Germinal center (tissue), 1 donor: Measurements from ENCODE around the gene ARID5B.

Experiments used
- DNase-seq: peaks from one replicate; pipeline ENCODE4 v3.0.0; 2012; ENCODE audit warnings: mixed read lengths, low spot score

Gene ARID5B

GRCh38 chr10:62077330-62078015 is 176.0 kb downstream of the ARID5B start:
- no peak for DNase-seq

- peak; percentile 75 for DNase-seq
Observed at GRCh38 chr10:62079885-62080559, 178.5 kb downstream of the ARID5B start.

- no peak for DNase-seq
Observed at GRCh38 chr10:62080905-62081304, 179.4 kb downstream of the ARID5B start.

GRCh38 chr10:62081341-62082270 is 180.1 kb downstream of the ARID5B start:
- DNase-seq = no peak

GRCh38 chr10:62082271-62082656 is 180.8 kb downstream of the ARID5B start:
- DNase-seq = no peak

GRCh38 chr10:62082729-62083411 is 181.4 kb downstream of the ARID5B start:
- DNase-seq = no peak

- DNase-seq = peak; percentile 18
Observed at GRCh38 chr10:62083412-62084267, 182.1 kb downstream of the ARID5B start.

- no peak for DNase-seq
Observed at GRCh38 chr10:62084451-62084850, 183.0 kb downstream of the ARID5B start.

- no peak for DNase-seq
Observed at GRCh38 chr10:62085404-62085803, 183.9 kb downstream of the ARID5B start.

- no peak for DNase-seq
Observed at GRCh38 chr10:62085821-62086220, 184.3 kb downstream of the ARID5B start.

GRCh38 chr10:62087329-62087728 is 185.8 kb downstream of the ARID5B start:
- no peak for DNase-seq

- DNase-seq = no peak
Observed at GRCh38 chr10:62088786-62089185, 187.3 kb downstream of the ARID5B start.

GRCh38 chr10:62092301-62093030 is 191.0 kb downstream of the ARID5B start:
- DNase-seq = no peak

GRCh38 chr10:62093863-62094291 is 192.4 kb downstream of the ARID5B start:
- no peak for DNase-seq

- no peak for DNase-seq
Observed at GRCh38 chr10:62095181-62096122, 194.0 kb downstream of the ARID5B start.

- DNase-seq = no peak
Observed at GRCh38 chr10:62096256-62096933, 194.9 kb downstream of the ARID5B start.

- DNase-seq = no peak
Observed at GRCh38 chr10:62098278-62099121, 197.0 kb downstream of the ARID5B start.

- no peak for DNase-seq
Observed at GRCh38 chr10:62099299-62099698, 197.8 kb downstream of the ARID5B start.
